Urinary bladder (tissue), 4 donors: ENCODE results near the gene FCHO2. TPM values are rescaled to one million over a fixed set of nuclear protein-coding genes. Genes with fewer than 3 reads are reported as not detected.
A peak's percentile ranks its signal among the peaks of the same experiment; 100 is the strongest.
"Not testable (repeated sequence)": the region's sequence is repeated elsewhere in the genome, so short reads cannot be mapped to it uniquely, and the experiment has no call there.

ENCODE experiments used
- DNase-seq: peaks from one replicate; pipeline ENCODE4 v3.0.0-alpha.2; 2015; ENCODE audit errors: extremely low spot score
- H3K27ac ChIP-seq: one replicate; pipeline ENCODE4 v1.5.1; 2013; ENCODE audit warnings: low read depth, mild to moderate bottlenecking, moderate library complexity
- H3K36me3 ChIP-seq: one replicate; pipeline ENCODE4 v1.6.1; 2013; ENCODE audit warnings: mild to moderate bottlenecking, moderate library complexity; ENCODE audit not compliant: insufficient read depth
- H3K4me1 ChIP-seq: one replicate; pipeline ENCODE4 v1.6.1; 2013; ENCODE audit warnings: mild to moderate bottlenecking, moderate library complexity; ENCODE audit not compliant: insufficient read depth
- H3K4me3 ChIP-seq: one replicate; pipeline ENCODE4 v1.5.1; 2013; ENCODE audit warnings: low read depth, low read length
- WGBS: extraction: QIAGEN DNeasy Blood & Tissue Kit; methylation state at CpG from one replicate; pipeline ENCODE4 v1.1.7; 2013; 5-methylcytosine and 5-hydroxymethylcytosine counted together
- polyA plus RNA-seq: library from polyadenylated mRNA; stranded (reverse); fragments of 200-250 nt; gene quantifications from one replicate; pipeline ENCODE4 v1.2.3, GENCODE V29; 2013
- total RNA-seq: library from RNA; depleted of rRNA; stranded (reverse); fragments of >200 nt; gene quantifications from one replicate; pipeline ENCODE4 v1.2.3, GENCODE V29; 2014
- donor health status: healthy with polysubstance abuse.
- donor health status: healthy.

FCHO2 gene
- total and polyA plus RNA-seq, 2 donors: 14.5 to 55.5 TPM

- Histone ChIP-seq H3K36me3 (no peaks in the 10 kb centered on the region), H3K27ac (no peak overlapping the region), H3K4me1 (no peaks in the 10 kb centered on the region), H3K4me3 (no peak overlapping the region)
- DNase-seq: no peak
- 47% methylated on average over 4 of the region's 4 CpGs for WGBS
Observed at GRCh38 chr5:72940082-72940481, 15.8 kb upstream of the FCHO2 start.

DNA sequence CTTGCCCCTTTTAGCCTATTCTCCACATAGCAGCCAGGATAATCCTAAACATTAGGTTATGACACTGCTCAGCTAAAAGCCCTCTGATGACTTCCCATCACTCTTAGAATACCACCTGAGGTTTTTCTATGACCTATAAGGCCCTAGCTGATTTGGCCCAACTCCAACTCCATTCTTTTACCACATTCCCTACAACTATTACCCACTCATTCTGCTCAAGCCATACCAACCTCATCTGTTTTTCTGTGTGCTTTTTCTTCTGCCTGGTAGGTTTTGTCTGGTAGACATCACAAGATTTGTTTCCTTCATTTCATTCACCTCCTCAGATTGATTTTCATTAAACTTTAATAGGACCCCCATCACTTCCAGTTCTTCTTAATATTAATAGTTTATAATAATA is 12.5 kb upstream of the FCHO2 start:
- Histone ChIP-seq H3K36me3 (no peaks in the 10 kb centered on the region), H3K27ac (no peak overlapping the region), H3K4me1 (no peaks in the 10 kb centered on the region), H3K4me3 (no peak overlapping the region)
- no peak for DNase-seq

DNA sequence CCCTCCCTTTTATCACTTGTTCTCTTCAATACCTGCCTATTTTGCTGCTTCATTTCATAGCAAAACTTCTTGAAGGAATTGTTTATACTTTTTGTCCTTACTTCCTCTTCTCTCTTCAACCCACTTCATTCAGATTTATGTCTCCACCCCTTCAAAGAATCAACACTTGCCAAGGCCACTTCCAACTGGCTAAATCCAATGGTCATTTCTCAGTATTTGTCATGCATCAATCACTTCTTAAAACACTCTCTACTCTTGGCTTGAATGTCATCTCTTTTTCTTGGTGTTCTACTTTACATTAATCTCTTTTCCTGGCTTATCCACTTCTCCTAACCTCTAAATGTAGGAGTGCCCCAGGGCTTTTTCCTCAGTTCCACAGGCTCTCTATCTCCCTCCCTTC is 8.3 kb upstream of the FCHO2 start:
- no peaks in the 10 kb centered on the region for H3K4me1 ChIP-seq
- H3K27ac ChIP-seq: no peak overlapping the region
- H3K4me3 ChIP-seq: no peak overlapping the region
- H3K36me3 ChIP-seq: no peaks in the 10 kb centered on the region
- no peak for DNase-seq

- no peak for DNase-seq
- Histone ChIP-seq H3K27ac (no peak overlapping the region), H3K4me3 (no peak overlapping the region), H3K4me1 (no peaks in the 10 kb centered on the region), H3K36me3 (no peaks in the 10 kb centered on the region)
Observed at GRCh38 chr5:72949481-72949880, 6.4 kb upstream of the FCHO2 start.

DNA sequence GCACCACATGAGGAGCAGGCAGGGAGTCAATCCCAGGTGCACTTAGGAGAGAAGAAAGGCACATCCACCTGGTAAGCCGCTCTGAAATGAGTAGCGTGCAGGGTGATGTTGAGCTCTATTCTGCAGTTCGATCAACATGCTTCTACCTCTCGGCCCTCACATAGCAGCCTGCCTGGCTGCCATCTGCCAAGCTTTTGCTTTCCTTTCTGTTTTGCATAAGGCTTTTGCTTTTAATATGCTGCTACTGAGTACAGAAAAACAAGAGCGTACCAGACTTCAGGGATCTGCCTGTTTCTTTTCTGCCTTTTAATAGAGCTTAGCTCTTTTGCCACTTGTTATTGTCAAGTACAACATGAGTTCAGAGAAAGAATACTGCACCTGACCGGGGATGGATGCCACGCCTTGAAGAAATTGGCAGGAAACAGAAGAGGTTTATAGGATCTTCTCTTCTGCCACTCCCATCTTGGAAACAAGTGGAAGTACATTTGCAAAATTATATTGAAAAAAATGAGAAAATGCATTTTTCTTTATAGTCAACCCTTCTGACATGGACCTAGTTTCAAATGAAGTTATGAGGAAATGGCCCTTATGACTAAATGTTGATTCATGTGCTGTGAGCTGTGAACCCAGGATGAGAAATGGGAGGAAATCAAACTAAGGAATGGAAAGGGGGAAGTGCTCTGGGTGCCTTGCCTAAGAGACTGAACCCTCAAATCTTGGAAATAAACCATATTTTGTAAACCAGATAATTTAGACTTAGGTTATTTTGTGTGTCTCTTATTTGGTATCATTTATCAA is 4.0 kb upstream of the FCHO2 start:
- no peaks in the 10 kb centered on the region for H3K36me3 ChIP-seq
- WGBS: 92% methylated on average over 7 of the region's 7 CpGs
- DNase-seq: no peak
- no peak overlapping the region for H3K27ac ChIP-seq
- H3K4me3 ChIP-seq: no peak overlapping the region
- no peaks in the 10 kb centered on the region for H3K4me1 ChIP-seq

- DNase-seq: no peak
- H3K36me3 ChIP-seq: no peaks in the 10 kb centered on the region
- WGBS: 84% methylated on average over 7 of the region's 7 CpGs
- H3K4me1 ChIP-seq: no peaks in the 10 kb centered on the region
- no peak overlapping the region for H3K27ac ChIP-seq
- no peak overlapping the region for H3K4me3 ChIP-seq
Observed at GRCh38 chr5:72954389-72954788, 1.5 kb upstream of the FCHO2 start.

DNA sequence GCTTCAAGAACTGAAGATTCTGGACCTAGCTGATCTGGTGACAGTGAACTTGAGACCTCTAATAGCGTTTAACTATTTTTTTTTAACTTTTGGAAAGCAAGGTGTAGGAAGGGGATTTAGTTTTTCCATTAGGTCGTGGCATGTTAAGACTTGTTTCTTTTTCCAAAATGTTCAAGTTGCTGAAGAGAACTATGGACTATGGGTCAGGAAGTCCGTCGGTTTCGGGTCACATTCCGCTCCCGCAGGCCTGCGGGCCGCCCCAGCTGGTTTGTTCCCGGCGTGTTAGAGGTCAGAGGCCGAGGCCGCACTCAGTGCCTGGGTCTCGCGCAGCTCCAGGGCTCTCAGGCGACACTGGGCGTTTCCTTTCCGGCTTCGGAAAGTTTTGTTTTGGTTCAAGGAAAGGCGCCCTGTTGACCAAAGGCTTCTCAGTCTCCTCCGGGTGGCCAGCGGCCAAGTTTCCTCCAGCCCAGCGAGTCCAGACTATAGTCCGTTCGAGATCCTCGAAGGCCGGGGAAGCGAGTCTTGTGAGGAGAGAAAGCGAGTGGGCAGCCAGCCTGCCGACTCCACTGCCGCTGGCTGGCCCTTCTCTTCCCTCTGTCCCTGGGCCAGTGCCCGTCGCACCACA is 586 bp upstream of the FCHO2 start:
- H3K36me3 ChIP-seq: no peaks in the 10 kb centered on the region
- no peaks in the 10 kb centered on the region for H3K4me1 ChIP-seq
- 2% methylated on average over 33 of the region's 33 CpGs for WGBS
- peak overlapping the region; percentile 94 for H3K27ac ChIP-seq
- DNase-seq: no peak
- H3K4me3 ChIP-seq: peak overlapping the region; percentile 87

GRCh38 chr5:72956324-72957140 is 691 bp downstream of the FCHO2 start:
- H3K27ac ChIP-seq: peak overlapping the region; percentile 96
- H3K4me3 ChIP-seq: peak overlapping the region; percentile 87
- no peaks in the 10 kb centered on the region for H3K4me1 ChIP-seq
- H3K36me3 ChIP-seq: no peaks in the 10 kb centered on the region
- DNase-seq: peak; percentile 36
- WGBS: under 1% methylated on average over 51 of the region's 51 CpGs

GRCh38 chr5:72957337-72957736 is 1.5 kb downstream of the FCHO2 start:
- Histone ChIP-seq H3K4me1 (no peaks in the 10 kb centered on the region), H3K4me3 (no peak overlapping the region), H3K27ac (no peak overlapping the region), H3K36me3 (no peaks in the 10 kb centered on the region)
- WGBS: 80% methylated on average over 1 of the region's 1 CpG
- DNase-seq: no peak

GRCh38 chr5:72959257-72959656 is 3.4 kb downstream of the FCHO2 start:
- H3K27ac ChIP-seq: no peak overlapping the region
- WGBS: 95% methylated on average over 1 of the region's 1 CpG
- H3K4me1 ChIP-seq: no peaks in the 10 kb centered on the region
- H3K36me3 ChIP-seq: no peaks in the 10 kb centered on the region
- no peak for DNase-seq
- no peak overlapping the region for H3K4me3 ChIP-seq

DNA sequence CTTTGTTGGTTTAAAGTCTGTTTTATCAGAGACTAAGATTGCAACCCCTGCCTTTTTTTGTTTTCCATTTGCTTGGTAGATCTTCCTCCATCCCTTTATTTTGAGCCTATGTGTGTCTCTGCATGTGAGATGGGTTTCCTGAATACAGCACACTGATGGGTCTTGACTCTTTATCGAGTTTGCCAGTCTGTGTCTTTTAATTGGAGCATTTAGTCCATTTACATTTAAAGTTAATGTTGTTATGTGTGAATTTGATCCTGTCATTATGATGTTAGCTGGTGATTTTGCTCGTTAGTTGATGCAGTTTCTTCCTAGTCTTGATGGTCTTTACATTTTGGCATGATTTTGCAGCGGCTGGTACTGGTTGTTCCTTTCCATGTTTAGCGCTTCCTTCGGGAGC is 18.6 kb downstream of the FCHO2 start:
- not testable (repeated sequence) for DNase-seq, H3K4me1 ChIP-seq, H3K27ac ChIP-seq, H3K4me3 ChIP-seq, H3K36me3 ChIP-seq
- WGBS: 96% methylated on average over 4 of the region's 5 CpGs

GRCh38 chr5:72976810-72977209 is 21.0 kb downstream of the FCHO2 start:
- not testable (repeated sequence) for H3K4me1 ChIP-seq, H3K27ac ChIP-seq, DNase-seq, H3K4me3 ChIP-seq, H3K36me3 ChIP-seq
- WGBS: 92% methylated on average over 1 of the region's 1 CpG

DNA sequence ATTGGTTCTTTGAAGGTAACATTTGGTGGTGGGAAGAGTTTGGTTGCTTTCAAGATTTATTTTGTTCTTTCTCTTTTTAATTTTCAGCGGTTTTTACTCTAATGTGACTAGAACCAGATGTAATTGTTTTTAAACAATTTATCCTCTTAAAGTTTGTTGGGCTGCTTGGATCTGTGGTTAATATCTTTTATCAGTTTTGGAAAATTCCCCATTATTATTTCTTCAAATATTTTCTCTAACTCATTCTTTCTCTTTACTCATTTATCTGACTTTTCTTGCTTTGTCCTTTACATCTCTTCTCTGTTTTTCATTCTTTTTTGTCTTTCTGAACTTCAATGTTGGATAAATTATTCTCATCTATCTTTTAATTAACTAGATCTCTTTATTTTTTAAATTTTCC is 29.9 kb downstream of the FCHO2 start:
- no peak for DNase-seq
- H3K4me1 ChIP-seq: no peaks in the 10 kb centered on the region
- no peaks in the 10 kb centered on the region for H3K36me3 ChIP-seq
- no peak overlapping the region for H3K27ac ChIP-seq
- H3K4me3 ChIP-seq: no peak overlapping the region
- 84% methylated on average over 1 of the region's 1 CpG for WGBS

DNA sequence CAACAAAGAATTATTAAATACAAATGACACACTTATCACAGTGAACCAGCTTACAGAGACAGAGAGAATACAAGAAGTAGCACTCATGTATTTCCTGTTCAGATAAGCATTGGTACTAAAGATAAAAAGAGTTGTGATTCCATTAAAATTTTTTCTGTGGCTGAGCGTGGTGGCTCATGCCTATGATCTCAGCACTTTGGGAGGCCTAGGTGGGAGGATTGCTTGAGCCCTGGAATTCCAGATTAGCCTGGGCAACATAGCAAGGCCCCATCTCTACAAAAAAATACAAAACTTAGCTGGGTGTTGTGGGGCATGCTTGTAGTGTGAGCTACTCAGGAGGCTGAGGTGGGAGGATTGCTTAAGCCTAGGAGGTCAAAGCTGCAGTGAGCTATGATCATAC is 32.9 kb downstream of the FCHO2 start:
- 91% methylated on average over 1 of the region's 1 CpG for WGBS
- no peaks in the 10 kb centered on the region for H3K36me3 ChIP-seq
- H3K27ac ChIP-seq: no peak overlapping the region
- no peak for DNase-seq
- H3K4me1 ChIP-seq: no peaks in the 10 kb centered on the region
- no peak overlapping the region for H3K4me3 ChIP-seq
